SU-DHL-6 (cell line): ENCODE results near the gene CHIT1.

Source experiments
- EZH2phosphoT487 ChIP-seq: fragments of 200-600 bp; sonication (generic), shearing (Covaris generic); conservative IDR thresholded peaks from 2 replicates; pipeline ENCODE4 v1.6.1; 2018; ENCODE audit warnings: mild to moderate bottlenecking, antibody characterized with exemption, low read length, moderate library complexity, mixed read lengths
- TF ChIP-seq, protein P1 (sequence below): fragments of 200-600 bp; sonication (generic); IDR thresholded peaks from one replicate; pipeline ENCODE4 v1.5.1; 2017; ENCODE audit warnings: antibody characterized with exemption, mild to moderate bottlenecking, low read length, moderate library complexity; ENCODE audit not compliant: insufficient read depth, poor library complexity, severe bottlenecking

- TF ChIP-seq, protein P1, sequence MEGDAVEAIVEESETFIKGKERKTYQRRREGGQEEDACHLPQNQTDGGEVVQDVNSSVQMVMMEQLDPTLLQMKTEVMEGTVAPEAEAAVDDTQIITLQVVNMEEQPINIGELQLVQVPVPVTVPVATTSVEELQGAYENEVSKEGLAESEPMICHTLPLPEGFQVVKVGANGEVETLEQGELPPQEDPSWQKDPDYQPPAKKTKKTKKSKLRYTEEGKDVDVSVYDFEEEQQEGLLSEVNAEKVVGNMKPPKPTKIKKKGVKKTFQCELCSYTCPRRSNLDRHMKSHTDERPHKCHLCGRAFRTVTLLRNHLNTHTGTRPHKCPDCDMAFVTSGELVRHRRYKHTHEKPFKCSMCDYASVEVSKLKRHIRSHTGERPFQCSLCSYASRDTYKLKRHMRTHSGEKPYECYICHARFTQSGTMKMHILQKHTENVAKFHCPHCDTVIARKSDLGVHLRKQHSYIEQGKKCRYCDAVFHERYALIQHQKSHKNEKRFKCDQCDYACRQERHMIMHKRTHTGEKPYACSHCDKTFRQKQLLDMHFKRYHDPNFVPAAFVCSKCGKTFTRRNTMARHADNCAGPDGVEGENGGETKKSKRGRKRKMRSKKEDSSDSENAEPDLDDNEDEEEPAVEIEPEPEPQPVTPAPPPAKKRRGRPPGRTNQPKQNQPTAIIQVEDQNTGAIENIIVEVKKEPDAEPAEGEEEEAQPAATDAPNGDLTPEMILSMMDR = no peak
- no peak for TF ChIP-seq EZH2phosphoT487
Observed at GRCh38 chr1:203184467-203184866, 45.0 kb downstream of the CHIT1 start.
